ENCODE results near the gene CTNS. TPM values are rescaled to one million over a fixed set of nuclear protein-coding genes. Genes with fewer than 3 reads are reported as not detected.

The CTNS gene
- 44.0 and 46.7 TPM in 2 replicates for total RNA-seq (2014; rRNA removed; shearing (Covaris generic))
- 38.4 and 44.3 TPM in 2 replicates for polyA plus RNA-seq (2015; cell fraction: cytosol; rRNA removed)
- polyA plus RNA-seq (2015; cell fraction: nucleus; rRNA removed): 52.8 and 60.9 TPM in 2 replicates

GRCh38 chr17:3636154-3636907 is at the start of gene CTNS, which contains the start of gene SHPK:
TSS of gene CTNS (plus strand) at chr17:3636760. CDS start at chr17:3640207, 3,447 bp downstream.
TSS of gene SHPK (minus strand) at chr17:3636250. CDS start at chr17:3636219, 31 bp downstream.
- in situ Hi-C loops (cut with HindIII; ENCODE audit: low pct_unique_long_range_greater_than_20kb, low sequenced_read_pairs): no loop called here
- peak; percentile 97 for DNase-seq (ENCODE audit: low read depth, low spot score)

GRCh38 chr17:3589784-3590183 is 46.8 kb upstream of the CTNS start:
- DNase-seq (ENCODE audit: low read depth, low spot score): no peak
- in situ Hi-C loops (cut with HindIII; ENCODE audit: low pct_unique_long_range_greater_than_20kb, low sequenced_read_pairs): no loop called here

DNA sequence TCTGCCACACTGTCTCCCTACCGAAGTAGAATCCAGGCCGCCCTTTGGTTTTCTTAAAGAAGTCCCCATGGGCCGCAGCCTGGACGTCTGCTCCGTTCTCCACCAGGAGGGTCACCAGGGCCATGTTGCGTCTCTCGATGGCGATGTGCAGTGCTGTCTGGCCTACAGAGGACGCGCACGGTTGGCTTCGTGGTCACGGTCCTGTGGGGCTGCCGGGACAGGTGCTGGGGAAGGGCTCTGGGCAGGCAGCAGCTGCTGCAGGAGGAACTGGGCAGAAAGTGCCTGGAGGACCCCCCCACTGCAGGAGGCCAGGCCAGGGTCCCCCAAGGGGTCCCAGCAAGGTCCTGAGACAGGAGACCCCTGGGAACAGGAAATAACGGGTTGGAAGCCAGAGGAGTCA is 46.3 kb upstream of the CTNS start:
- no peak for DNase-seq (ENCODE audit: low read depth, low spot score)
- in situ Hi-C loops (cut with HindIII; ENCODE audit: low pct_unique_long_range_greater_than_20kb, low sequenced_read_pairs): no loop called here

DNA sequence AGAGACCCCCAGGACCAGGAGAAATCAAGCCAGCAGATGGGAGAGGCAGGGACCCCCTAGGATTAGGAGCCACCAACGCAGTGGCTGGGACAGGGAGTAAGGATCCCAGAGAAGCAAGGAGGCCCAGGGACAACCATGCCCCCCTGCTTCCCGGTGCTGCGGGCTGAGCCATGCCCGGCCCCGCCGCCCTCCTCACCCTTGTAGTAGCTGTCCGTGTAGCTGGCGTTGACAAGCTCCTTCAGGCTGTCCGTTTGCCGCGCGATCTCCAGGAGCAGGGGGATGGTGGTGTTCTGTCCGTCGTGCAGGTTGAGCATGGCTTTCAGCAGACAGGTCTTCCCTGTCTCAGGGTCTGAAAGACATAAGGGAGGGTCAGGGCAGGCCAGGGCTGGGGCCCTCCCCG is 45.8 kb upstream of the CTNS start:
- DNase-seq (ENCODE audit: low read depth, low spot score): no peak
- in situ Hi-C loops (cut with HindIII; ENCODE audit: low pct_unique_long_range_greater_than_20kb, low sequenced_read_pairs): no loop called here

- in situ Hi-C loops (cut with HindIII; ENCODE audit: low pct_unique_long_range_greater_than_20kb, low sequenced_read_pairs): no loop called here
- no peak for DNase-seq (ENCODE audit: low read depth, low spot score)
Measured at GRCh38 chr17:3592216-3592860, 44.2 kb upstream of the CTNS start.

DNA sequence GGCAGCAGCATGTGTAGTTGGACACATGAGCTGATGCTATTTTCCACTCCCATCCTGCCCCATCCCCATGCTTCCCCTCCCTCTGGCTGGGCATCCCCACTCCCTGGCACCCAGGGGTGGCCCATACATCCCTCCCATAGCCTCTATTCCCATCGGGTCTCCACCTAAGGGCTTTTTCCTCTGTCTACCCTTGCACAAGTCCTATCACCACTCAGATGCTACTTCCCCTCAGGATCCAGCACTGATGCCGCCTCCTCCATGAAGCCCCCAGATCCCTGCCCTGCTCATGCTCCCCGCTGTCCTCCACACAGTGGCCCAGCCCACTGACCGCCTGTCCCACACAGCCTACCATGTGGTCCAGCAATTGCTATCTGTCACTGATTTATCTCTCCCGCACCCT is 43.2 kb upstream of the CTNS start:
- in situ Hi-C loops (cut with HindIII; ENCODE audit: low pct_unique_long_range_greater_than_20kb, low sequenced_read_pairs): no loop called here
- DNase-seq (ENCODE audit: low read depth, low spot score): no peak

DNA sequence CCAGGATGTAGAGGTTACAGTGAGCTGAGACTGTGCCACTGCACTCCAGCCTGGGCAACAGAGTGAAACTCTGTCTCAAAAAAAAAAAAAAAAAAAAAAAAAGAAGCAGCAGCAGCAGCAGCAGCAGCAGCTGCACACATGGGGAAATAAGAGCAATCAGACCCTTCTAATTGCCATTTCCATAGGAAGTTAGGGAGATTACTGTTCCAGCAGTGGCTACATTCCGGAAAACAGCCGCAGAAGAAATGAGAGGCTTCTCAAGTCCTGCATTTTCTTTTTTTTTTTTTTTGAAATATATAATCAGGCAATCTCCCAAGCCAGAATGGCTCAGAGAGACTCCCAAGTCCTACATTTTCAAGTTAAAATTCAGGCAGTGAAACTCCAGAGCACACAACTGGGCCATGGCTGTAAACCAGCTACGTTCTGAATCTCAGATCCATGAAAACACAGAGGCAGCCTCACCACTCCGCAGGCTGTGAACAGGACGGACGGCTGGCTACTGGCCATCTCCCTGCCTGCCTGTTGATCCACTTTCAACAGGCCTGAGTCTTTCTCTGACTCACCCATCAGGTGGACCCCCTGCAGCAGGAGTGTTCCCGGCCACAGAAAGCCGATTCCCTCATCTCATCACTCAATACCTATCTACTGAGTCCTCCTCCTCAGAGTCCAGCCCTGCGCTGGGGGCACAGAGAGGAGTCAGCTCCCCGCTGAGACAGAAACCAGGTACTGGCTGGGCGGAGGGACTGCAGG is 42.3 kb upstream of the CTNS start:
- no peak for DNase-seq (ENCODE audit: low read depth, low spot score)

GRCh38 chr17:3594976-3595375 is 41.6 kb upstream of the CTNS start:
- DNase-seq (ENCODE audit: low read depth, low spot score): no peak
- in situ Hi-C loops (cut with HindIII; ENCODE audit: low pct_unique_long_range_greater_than_20kb, low sequenced_read_pairs): no loop called here

More for the DNA sequence above, 42.3 kb upstream of the CTNS start:
- in situ Hi-C loops (cut with HindIII; ENCODE audit: low pct_unique_long_range_greater_than_20kb, low sequenced_read_pairs): no loop called here

GRCh38 chr17:3596804-3597464 is 39.6 kb upstream of the CTNS start:
- no peak for DNase-seq (ENCODE audit: low read depth, low spot score)
- in situ Hi-C loops (cut with HindIII; ENCODE audit: low pct_unique_long_range_greater_than_20kb, low sequenced_read_pairs): no loop called here

DNA sequence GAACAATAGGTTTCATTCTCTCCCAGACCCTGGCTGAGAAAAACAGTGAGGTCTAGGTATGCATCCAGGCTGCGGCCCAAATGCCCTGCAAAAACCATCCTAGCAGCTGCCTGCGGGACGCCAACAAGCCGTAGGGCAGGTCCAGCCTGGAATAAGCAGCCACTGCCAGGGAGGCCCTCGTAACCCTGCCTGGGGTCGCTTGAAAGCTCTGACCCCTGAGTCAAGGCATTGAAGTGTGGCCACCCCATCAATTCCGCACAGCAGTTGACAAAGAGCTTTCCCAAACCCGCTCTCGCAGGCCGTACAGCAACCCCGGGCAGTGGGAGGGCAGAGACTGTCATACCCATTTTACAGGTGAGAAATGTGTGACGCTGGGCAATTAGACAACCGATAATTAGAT is 38.5 kb upstream of the CTNS start:
- no peak for DNase-seq (ENCODE audit: low read depth, low spot score)
- in situ Hi-C loops (cut with HindIII; ENCODE audit: low pct_unique_long_range_greater_than_20kb, low sequenced_read_pairs): no loop called here

- DNase-seq (ENCODE audit: low read depth, low spot score): no peak
- in situ Hi-C loops (cut with HindIII; ENCODE audit: low pct_unique_long_range_greater_than_20kb, low sequenced_read_pairs): no loop called here
Measured at GRCh38 chr17:3600529-3601205, 35.9 kb upstream of the CTNS start.

DNA sequence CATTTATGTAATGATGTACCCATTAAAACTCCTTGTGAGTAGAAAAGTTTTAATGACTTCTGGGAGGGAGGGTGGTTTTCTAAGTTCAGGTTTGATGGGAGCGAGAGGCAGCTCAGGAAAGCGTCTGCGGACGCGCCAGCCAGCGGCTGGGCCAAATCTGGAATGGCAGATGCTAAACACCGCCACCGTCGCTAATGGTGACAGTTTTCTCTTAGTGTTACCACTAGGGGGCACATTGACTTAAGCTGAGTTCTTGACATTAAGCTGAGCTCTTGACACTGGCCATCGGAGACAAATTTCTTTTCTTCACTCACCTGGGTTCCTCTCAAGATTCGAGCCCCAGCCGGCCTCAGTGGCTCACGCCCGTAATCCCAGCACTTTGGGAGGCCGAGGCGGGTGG is 34.1 kb upstream of the CTNS start:
- peak; percentile 70 for DNase-seq (ENCODE audit: low read depth, low spot score)
- in situ Hi-C loops (cut with HindIII; ENCODE audit: low pct_unique_long_range_greater_than_20kb, low sequenced_read_pairs): no loop called here

GRCh38 chr17:3603119-3603869 is 33.3 kb upstream of the CTNS start:
- in situ Hi-C loops (cut with HindIII; ENCODE audit: low pct_unique_long_range_greater_than_20kb, low sequenced_read_pairs): no loop called here
- no peak for DNase-seq (ENCODE audit: low read depth, low spot score)

DNA sequence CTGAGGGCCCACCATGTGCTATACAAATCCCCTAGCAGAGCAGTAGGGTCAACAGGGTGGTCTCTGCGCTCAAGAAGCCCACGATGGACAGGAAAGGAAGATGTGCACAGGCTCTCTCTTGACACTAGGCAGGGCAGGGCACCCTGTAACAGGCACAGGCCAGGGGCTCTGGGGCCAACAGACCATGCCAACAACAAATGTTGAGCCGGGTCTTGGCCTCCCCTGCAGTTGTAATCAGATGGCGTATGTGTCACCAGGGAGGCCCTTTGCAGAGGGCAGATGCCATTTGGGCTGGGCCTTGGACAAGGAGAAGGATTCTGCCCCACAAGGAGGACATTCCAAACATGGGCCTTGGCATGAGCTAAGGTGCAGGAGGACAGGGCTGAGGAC is 32.7 kb upstream of the CTNS start:
- in situ Hi-C loops (cut with HindIII; ENCODE audit: low pct_unique_long_range_greater_than_20kb, low sequenced_read_pairs): no loop called here
- no peak for DNase-seq (ENCODE audit: low read depth, low spot score)

DNA sequence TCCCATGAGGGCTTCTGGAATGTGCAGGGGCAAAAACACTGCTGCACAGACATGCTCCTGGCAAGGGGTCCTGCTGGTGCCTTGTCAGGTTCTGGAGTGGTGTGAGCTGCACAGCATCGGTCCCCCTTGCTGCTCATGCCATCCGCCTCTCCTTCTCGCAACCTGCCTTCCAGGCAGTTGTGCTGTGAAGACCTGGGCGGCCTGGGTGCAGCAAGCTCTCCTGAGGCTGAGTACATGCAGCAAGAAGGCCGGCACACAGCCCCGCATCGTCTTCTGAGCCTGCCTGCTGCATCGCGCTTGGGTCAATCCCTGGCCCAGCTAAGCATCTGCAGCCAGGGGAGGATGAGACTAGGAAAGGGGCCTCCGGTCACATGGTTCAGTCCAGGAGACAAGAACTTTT is 26.9 kb upstream of the CTNS start:
- in situ Hi-C loops (cut with HindIII; ENCODE audit: low pct_unique_long_range_greater_than_20kb, low sequenced_read_pairs): no loop called here
- DNase-seq (ENCODE audit: low read depth, low spot score): no peak

GRCh38 chr17:3610523-3610922 is 26.0 kb upstream of the CTNS start:
- DNase-seq (ENCODE audit: low read depth, low spot score): no peak
- in situ Hi-C loops (cut with HindIII; ENCODE audit: low pct_unique_long_range_greater_than_20kb, low sequenced_read_pairs): no loop called here

GRCh38 chr17:3613124-3613523 is 23.4 kb upstream of the CTNS start:
- in situ Hi-C loops (cut with HindIII; ENCODE audit: low pct_unique_long_range_greater_than_20kb, low sequenced_read_pairs): no loop called here
- no peak for DNase-seq (ENCODE audit: low read depth, low spot score)

Measured in SK-MEL-5 (cell line).